Stomach (tissue), 4 donors: ENCODE data around the gene ELP2.

ENCODE experiments used
- EP300 ChIP-seq: sonication (generic); formaldehyde crosslinking; IDR thresholded peaks from one replicate; pipeline ENCODE4 v1.6.1; 2017; ENCODE audit warnings: antibody characterized with exemption
- POLR2A ChIP-seq, 4 donors: fragments of 450-650 bp; IDR thresholded peaks; one replicate each; pipeline ENCODE4 v1.6.1; 2016; ENCODE audit warnings: antibody characterized with exemption in 4 of 4, control low read depth in 2 of 4, mild to moderate bottlenecking in 1 of 4, moderate library complexity in 1 of 4
- POLR2AphosphoS5 ChIP-seq, 3 donors: sonication (generic); formaldehyde crosslinking; IDR thresholded peaks; one replicate each; pipeline ENCODE4 v1.6.1; 2016; ENCODE audit warnings: antibody characterized with exemption in 3 of 3
- TF ChIP-seq, protein P1 (sequence below), 7 experiments: fragments of 450-650 bp in 4 of 7; fragments of 200-600 bp in 3 of 7; sonication (generic) in 3 of 7; IDR thresholded peaks; one replicate each; pipeline ENCODE4 v1.5.1; 2016 to 2019; ENCODE audit warnings: antibody characterized with exemption in 7 of 7, control low read depth in 2 of 7, mild to moderate bottlenecking in 1 of 7

DNA sequence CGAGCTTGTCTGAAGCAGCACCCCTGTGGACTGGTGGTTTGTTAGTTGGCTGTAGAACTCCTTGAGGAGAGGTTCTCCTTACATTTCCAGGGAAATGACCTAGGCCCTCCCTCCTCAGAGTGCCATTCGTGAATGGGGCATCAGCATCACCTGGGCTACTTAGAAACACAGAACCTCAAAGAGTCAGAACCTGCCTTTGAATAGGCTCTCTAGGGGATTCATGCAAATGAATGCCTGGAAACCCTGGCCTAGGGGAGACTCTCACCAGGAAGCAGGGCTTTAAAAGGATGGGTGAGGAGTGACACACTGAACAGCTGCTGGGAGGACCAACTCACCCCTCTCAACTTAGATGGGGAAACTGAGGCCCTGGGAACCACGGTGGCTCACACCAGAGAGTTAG is 55.5 kb downstream of the ELP2 start:
- TF ChIP-seq, protein P1, sequence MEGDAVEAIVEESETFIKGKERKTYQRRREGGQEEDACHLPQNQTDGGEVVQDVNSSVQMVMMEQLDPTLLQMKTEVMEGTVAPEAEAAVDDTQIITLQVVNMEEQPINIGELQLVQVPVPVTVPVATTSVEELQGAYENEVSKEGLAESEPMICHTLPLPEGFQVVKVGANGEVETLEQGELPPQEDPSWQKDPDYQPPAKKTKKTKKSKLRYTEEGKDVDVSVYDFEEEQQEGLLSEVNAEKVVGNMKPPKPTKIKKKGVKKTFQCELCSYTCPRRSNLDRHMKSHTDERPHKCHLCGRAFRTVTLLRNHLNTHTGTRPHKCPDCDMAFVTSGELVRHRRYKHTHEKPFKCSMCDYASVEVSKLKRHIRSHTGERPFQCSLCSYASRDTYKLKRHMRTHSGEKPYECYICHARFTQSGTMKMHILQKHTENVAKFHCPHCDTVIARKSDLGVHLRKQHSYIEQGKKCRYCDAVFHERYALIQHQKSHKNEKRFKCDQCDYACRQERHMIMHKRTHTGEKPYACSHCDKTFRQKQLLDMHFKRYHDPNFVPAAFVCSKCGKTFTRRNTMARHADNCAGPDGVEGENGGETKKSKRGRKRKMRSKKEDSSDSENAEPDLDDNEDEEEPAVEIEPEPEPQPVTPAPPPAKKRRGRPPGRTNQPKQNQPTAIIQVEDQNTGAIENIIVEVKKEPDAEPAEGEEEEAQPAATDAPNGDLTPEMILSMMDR (IDR thresholded peaks at IDR 0.05), result no peak
- TF ChIP-seq POLR2A (IDR thresholded peaks at IDR 0.05) (no peak), POLR2AphosphoS5 (IDR thresholded peaks at IDR 0.05) (no peak), EP300 (no peak)
